DND-41 (cell line): Measurements from ENCODE around the gene IP6K3.

Experiments used
- CTCF ChIP-seq: IDR thresholded peaks from 2 replicates; pipeline ENCODE4 v1.5.1; 2012; ENCODE audit warnings: borderline replicate concordance, low read length, moderate library complexity, mild to moderate bottlenecking; ENCODE audit not compliant: poor library complexity, severe bottlenecking; ENCODE audit errors: extremely low read depth
- EZH2 ChIP-seq: IDR thresholded peaks from 3 replicates; pipeline ENCODE4 v1.6.1; 2012; ENCODE audit warnings: borderline replicate concordance, low read depth, mild to moderate bottlenecking, moderate library complexity, low read length, inconsistent platforms; ENCODE audit not compliant: severe bottlenecking

- no peak for TF ChIP-seq CTCF
- no peak for TF ChIP-seq EZH2
These were observed 16.1 kb downstream of the IP6K3 start for GRCh38 chr6:33730611-33731010.
